Keratinocyte (primary cell): ENCODE measurements around the gene MGMT. TPM values are rescaled to one million over a fixed set of nuclear protein-coding genes. Genes with fewer than 3 reads are reported as not detected.

ENCODE experiments used
- DNase-seq: peaks from one replicate; pipeline ENCODE4 v3.0.0-alpha.2; 2011; ENCODE audit warnings: low read depth, missing footprints, low spot score
- FAIRE-seq: peaks from 2 replicates; lab custom pipeline; 2011; peaks lifted over from hg19 to GRCh38; lab: Jason Lieb, UNC
- H2AFZ ChIP-seq: 2 replicates; pipeline ENCODE4 v1.6.0; 2012; ENCODE audit warnings: low read length, control low read depth, inconsistent platforms; ENCODE audit not compliant: control insufficient read depth
- H3K27ac ChIP-seq: 2 replicates; pipeline ENCODE4 v1.5.1; 2011; ENCODE audit warnings: low read length; ENCODE audit not compliant: control insufficient read depth, insufficient read depth
- H3K27me3 ChIP-seq: 3 replicates; pipeline ENCODE4 v1.6.0; 2011; ENCODE audit warnings: low read length; ENCODE audit not compliant: control insufficient read depth, insufficient read depth; ENCODE audit errors: extremely low read depth
- H3K36me3 ChIP-seq, 2 experiments: 2 replicates in 1 of 2; 3 replicates in 1 of 2; pipeline ENCODE4 v1.5.1; 2011; ENCODE audit warnings: low read length in 2 of 2, mild to moderate bottlenecking in 1 of 2; ENCODE audit not compliant: control insufficient read depth in 2 of 2, insufficient read depth in 2 of 2; ENCODE audit errors: extremely low read depth in 1 of 2
- H3K4me1 ChIP-seq: 3 replicates; pipeline ENCODE4 v1.5.1; 2011; ENCODE audit warnings: low read length; ENCODE audit not compliant: control insufficient read depth, insufficient read depth; ENCODE audit errors: extremely low read depth
- H3K4me2 ChIP-seq: 3 replicates; pipeline ENCODE4 v1.6.0; 2011; ENCODE audit warnings: low read depth, low read length; ENCODE audit not compliant: control insufficient read depth, insufficient read depth; ENCODE audit errors: extremely low read depth
- H3K4me3 ChIP-seq, 3 experiments: fragments of 200-600 bp in 1 of 3; sonication (generic) in 1 of 3; 2 replicates in 2 of 3; 3 replicates in 1 of 3; pipeline ENCODE4 v1.5.1; 2011 to 2016; ENCODE audit warnings: low read length in 3 of 3, mild to moderate bottlenecking in 3 of 3, control low read depth in 2 of 3, inconsistent platforms in 1 of 3, low read depth in 1 of 3, mixed read lengths in 1 of 3, mixed run types in 1 of 3, moderate library complexity in 1 of 3; ENCODE audit not compliant: control insufficient read depth in 2 of 3, insufficient read depth in 2 of 3; ENCODE audit errors: extremely low read depth in 1 of 3
- H3K79me2 ChIP-seq: 2 replicates; pipeline ENCODE4 v1.6.0; 2012; ENCODE audit warnings: low read length; ENCODE audit not compliant: control insufficient read depth, insufficient read depth
- H3K9ac ChIP-seq: 3 replicates; pipeline ENCODE4 v1.6.0; 2011; ENCODE audit warnings: low read length; ENCODE audit not compliant: control insufficient read depth, insufficient read depth; ENCODE audit errors: extremely low read depth
- H3K9me1 ChIP-seq: 3 replicates; pipeline ENCODE4 v1.6.0; 2011; ENCODE audit warnings: low read length; ENCODE audit not compliant: control insufficient read depth, insufficient read depth; ENCODE audit errors: extremely low read depth
- H3K9me3 ChIP-seq: 2 replicates; pipeline ENCODE4 v1.5.1; 2012; ENCODE audit warnings: low read depth, low read length; ENCODE audit not compliant: control insufficient read depth
- H4K20me1 ChIP-seq: 3 replicates; pipeline ENCODE4 v1.6.0; 2011; ENCODE audit warnings: low read length; ENCODE audit not compliant: control insufficient read depth, insufficient read depth; ENCODE audit errors: extremely low read depth
- CTCF ChIP-seq, 3 experiments: IDR thresholded peaks in 1 of 3; conservative IDR thresholded peaks in 1 of 3; optimal IDR thresholded peaks in 1 of 3; 2 replicates in 2 of 3; 3 replicates in 1 of 3; pipeline versions ENCODE3 to v1.5.1; 2011; ENCODE audit warnings: low read length in 3 of 3, mild to moderate bottlenecking in 3 of 3, moderate library complexity in 2 of 3, control low read depth in 1 of 3, inconsistent platforms in 1 of 3; ENCODE audit not compliant: insufficient read depth in 2 of 3; ENCODE audit errors: extremely low read depth in 1 of 3
- EZH2 ChIP-seq: IDR thresholded peaks from one replicate; pipeline ENCODE4 v1.6.1; 2012; ENCODE audit warnings: inconsistent platforms, mild to moderate bottlenecking, low read length, moderate library complexity
- dilution Hi-C: fragments of 300-500 bp; cut with MboI; formaldehyde crosslinking; loops from one replicate; pipeline ENCODE4 v1.7.0; 2020; ENCODE audit warnings: low sequenced_read_pairs; ENCODE audit not compliant: extremely low pct_ligation_motif_present
- polyA plus RNA-seq, 5 experiments: library from polyadenylated mRNA; depleted of rRNA in 3 of 5; stranded (reverse) in 3 of 5; stranded (forward) in 1 of 5; unstranded in 1 of 5; fragments of >200 nt; gene quantifications; 1 replicate in 1 of 5; 2 replicates in 3 of 5; 3 replicates in 1 of 5; pipeline versions ENCODE4 v1.2.1 to v1.2.3, GENCODE V29; 2011 to 2012; ENCODE audit warnings: missing spikeins in 2 of 5, low read depth in 1 of 5, low replicate concordance in 1 of 5

MGMT gene
- polyA plus RNA-seq, 1 donor (not counting 4 experiments of a cell fraction or from before 2014, with no cell fraction given), result 15.2 TPM

GRCh38 chr10:129788215-129788614 lies 321.2 kb downstream of the MGMT start:
- no peak overlapping the region for H3K4me2 ChIP-seq
- H2AFZ ChIP-seq, result no peak overlapping the region
- FAIRE-seq (no peak), DNase-seq (no peak)
- H3K4me3 ChIP-seq, result no peak overlapping the region
- no peaks in the 10 kb centered on the region for H3K27me3 ChIP-seq
- no peaks in the 10 kb centered on the region for H4K20me1 ChIP-seq
- H3K36me3 ChIP-seq, result no peaks in the 10 kb centered on the region
- TF ChIP-seq EZH2 (no peak), CTCF (optimal IDR thresholded peaks at IDR 0.05 in 1 of 3, IDR thresholded peaks at IDR 0.05 in 1 of 3, conservative IDR thresholded peaks at IDR 0.05 in 1 of 3; ENCODE audit: extremely low read depth in 1 of 3, insufficient read depth in 2 of 3, low read length in 3 of 3) (no peak)
- H3K9me1 ChIP-seq, result no peaks in the 10 kb centered on the region
- H3K9ac ChIP-seq, result no peak overlapping the region
- peaks cover 7% of the 10 kb centered on the region for H3K9me3 ChIP-seq
- dilution Hi-C loops, result no loop called here
- H3K4me1 ChIP-seq, result no peaks in the 10 kb centered on the region
- H3K27ac ChIP-seq, result no peak overlapping the region
- no peaks in the 10 kb centered on the region for H3K79me2 ChIP-seq

GRCh38 chr10:129790715-129791446 lies 323.8 kb downstream of the MGMT start:
- dilution Hi-C loops, result no loop called here
- H3K27ac ChIP-seq, result no peak overlapping the region
- no peaks in the 10 kb centered on the region for H3K4me1 ChIP-seq
- peaks cover 12% of the 10 kb centered on the region for H3K9me3 ChIP-seq
- H3K9me1 ChIP-seq, result no peaks in the 10 kb centered on the region
- FAIRE-seq, result no peak
- no peaks in the 10 kb centered on the region for H3K36me3 ChIP-seq
- H2AFZ ChIP-seq, result no peak overlapping the region
- H3K27me3 ChIP-seq, result no peaks in the 10 kb centered on the region
- H3K4me3 ChIP-seq, result no peak overlapping the region
- H3K9ac ChIP-seq, result no peak overlapping the region
- no peaks in the 10 kb centered on the region for H4K20me1 ChIP-seq
- TF ChIP-seq EZH2 (no peak), CTCF (optimal IDR thresholded peaks at IDR 0.05 in 1 of 3, IDR thresholded peaks at IDR 0.05 in 1 of 3, conservative IDR thresholded peaks at IDR 0.05 in 1 of 3; ENCODE audit: extremely low read depth in 1 of 3, insufficient read depth in 2 of 3, low read length in 3 of 3) (no peak)
- no peak for DNase-seq
- no peak overlapping the region for H3K4me2 ChIP-seq
- H3K79me2 ChIP-seq, result no peaks in the 10 kb centered on the region
